Stimulated activated CD8-positive, alpha-beta memory T cell treated with anti-CD3 and anti-CD28 coated beads, Interleukin-12 subunit alpha, Interleukin-12 subunit beta, amount 100 ng/mL, for 24 hours (primary cell): ENCODE data around the gene CCNL1.
A peak's percentile ranks its signal among the peaks of the same experiment; 100 is the strongest.

ENCODE experiments used
- DNase-seq: peaks from one replicate; pipeline ENCODE4 v3.0.0-alpha.2; 2020; ENCODE audit errors: extremely low read depth

Gene CCNL1

GRCh38 chr3:157145606-157146322 lies 14.2 kb downstream of the CCNL1 start:
- DNase-seq, result no peak

- no peak for DNase-seq
Observed at GRCh38 chr3:157142315-157142714, 17.6 kb downstream of the CCNL1 start.

DNA sequence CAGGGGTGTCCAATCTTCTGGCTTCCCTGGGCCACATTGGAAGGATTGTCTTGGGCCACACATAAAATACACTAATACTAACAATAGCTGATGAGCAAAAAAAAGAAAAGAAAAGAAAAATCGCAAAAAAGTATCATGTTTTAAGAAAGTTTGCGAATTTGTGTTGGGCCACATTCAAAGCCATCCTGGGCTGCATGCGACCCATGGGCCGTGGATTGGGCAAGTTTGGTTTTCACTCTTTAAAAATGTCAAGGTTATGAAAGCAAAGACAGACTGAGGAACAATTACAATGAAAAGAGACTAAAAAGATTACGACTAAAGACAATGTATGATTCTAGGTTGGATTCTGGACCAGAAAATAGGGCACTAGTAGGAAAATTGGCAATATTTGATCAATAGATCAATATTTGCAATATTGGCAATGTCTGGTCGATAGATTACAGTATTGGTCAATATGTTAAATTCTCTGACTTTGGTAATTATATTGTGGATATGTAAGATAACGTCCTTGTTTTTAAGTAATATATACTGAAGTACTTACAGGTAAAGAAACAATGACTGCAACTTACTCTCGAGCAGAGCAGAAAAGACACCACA lies 19.9 kb downstream of the CCNL1 start:
- DNase-seq, result no peak

- no peak for DNase-seq
Observed at GRCh38 chr3:157136647-157137387, 23.1 kb downstream of the CCNL1 start.

GRCh38 chr3:157135671-157136396 lies 24.1 kb downstream of the CCNL1 start:
- DNase-seq, result no peak

DNA sequence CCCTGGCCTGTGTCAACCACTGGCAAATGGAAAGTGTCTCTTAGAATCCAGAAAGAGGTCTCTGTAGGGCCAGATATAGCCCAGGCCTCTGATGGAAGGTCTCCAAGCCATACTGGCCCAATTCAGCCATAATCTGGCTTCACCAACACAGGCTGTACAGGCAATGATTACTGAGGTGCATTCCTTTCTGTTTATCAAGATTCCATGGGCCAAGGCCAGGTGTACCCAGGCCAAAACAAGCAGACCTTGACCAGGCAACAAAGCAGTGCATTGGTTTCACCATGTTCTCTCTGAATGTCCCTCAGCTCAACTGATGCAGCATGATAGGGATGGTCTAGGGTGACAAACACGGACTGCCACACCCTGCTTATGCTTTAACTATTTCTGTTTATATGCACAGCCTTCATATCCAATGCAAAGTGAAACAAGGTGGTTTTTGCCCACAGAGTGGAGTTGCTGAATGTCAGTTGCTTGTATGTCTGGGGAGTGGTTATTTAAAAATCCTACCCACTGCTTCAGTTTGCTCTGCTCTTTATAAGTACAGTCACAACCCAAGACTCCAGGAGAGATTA lies 25.2 kb downstream of the CCNL1 start:
- DNase-seq, result no peak

DNA sequence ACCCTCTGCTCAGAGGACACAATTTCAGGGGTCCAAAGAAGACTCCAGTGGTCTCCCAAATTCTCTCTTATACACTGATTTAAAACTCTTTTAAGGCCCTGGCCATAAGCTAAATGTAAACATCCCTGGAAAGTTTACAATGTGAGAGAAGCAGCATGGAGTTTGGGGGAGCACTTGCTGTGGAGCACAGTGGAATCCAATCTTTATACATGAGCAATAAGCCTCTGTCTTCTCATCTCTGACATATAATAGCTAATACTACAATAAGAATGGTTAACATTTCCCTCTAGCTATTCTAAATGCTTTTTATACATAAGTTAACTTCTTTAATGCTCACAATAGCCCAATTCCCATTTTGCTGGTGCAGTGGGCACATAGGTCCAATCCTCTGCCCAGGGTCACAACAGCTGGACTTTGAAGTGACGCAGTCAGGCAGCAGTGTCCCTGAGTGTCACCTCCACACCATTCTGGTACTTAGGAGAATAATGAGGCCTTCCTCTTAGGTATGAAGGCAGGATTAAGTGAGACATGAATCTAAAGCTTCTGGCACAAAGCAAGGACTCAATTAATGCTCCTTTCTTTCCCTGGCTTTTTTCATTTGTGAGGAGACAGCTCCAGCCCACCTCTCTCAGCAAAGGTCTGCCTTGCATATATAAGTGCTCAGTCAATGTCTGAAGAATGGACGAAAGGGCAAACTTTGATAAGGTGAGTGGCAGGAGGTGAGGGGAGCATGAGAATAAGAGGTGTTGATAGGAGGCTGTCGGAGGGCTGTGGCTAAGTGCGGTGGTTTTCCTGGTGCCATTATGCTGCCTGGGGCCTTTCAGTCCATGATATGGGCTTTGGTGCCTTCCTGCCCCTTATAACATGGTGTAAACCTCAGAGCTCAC lies 26.3 kb downstream of the CCNL1 start:
- DNase-seq, result no peak

GRCh38 chr3:157132936-157133335 lies 27.0 kb downstream of the CCNL1 start:
- DNase-seq, result no peak

- no peak for DNase-seq
Observed at GRCh38 chr3:157132341-157132740, 27.6 kb downstream of the CCNL1 start.

GRCh38 chr3:157131861-157132260 lies 28.1 kb downstream of the CCNL1 start:
- DNase-seq, result no peak

GRCh38 chr3:157130467-157131251 lies 29.3 kb downstream of the CCNL1 start:
- no peak for DNase-seq

DNA sequence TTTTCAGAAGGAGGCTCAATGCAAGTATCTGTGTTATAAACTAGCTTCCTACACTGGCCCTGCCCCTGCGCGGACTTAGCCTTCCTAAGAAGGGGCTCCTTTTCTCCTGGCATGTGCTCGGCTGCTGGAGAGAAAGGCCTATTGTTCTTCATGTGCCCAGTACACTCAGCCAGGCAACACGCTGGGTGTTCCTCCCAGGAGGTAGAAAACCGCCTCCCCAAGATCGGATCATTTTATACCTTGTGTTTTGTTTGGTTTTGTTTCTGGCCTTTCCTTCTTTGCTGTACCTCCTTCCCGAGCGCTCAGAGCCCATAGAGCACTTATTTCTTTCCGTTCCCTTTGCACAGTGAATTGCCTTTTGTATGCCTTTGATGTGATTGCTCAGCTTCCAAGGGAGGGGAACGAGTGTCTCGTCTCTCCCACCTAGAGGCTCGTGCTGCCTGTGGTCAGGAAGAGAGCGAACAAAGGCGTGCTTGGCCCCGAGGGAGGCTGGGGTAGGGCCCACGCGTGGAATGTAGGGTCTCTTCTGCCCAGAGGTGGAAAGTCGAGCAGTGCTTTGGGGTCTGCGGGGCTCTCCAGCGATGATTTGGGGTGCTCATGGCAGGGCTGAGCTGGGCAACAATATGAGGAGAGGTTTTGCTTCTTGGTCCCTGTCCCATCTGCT lies 30.0 kb downstream of the CCNL1 start:
- no peak for DNase-seq

DNA sequence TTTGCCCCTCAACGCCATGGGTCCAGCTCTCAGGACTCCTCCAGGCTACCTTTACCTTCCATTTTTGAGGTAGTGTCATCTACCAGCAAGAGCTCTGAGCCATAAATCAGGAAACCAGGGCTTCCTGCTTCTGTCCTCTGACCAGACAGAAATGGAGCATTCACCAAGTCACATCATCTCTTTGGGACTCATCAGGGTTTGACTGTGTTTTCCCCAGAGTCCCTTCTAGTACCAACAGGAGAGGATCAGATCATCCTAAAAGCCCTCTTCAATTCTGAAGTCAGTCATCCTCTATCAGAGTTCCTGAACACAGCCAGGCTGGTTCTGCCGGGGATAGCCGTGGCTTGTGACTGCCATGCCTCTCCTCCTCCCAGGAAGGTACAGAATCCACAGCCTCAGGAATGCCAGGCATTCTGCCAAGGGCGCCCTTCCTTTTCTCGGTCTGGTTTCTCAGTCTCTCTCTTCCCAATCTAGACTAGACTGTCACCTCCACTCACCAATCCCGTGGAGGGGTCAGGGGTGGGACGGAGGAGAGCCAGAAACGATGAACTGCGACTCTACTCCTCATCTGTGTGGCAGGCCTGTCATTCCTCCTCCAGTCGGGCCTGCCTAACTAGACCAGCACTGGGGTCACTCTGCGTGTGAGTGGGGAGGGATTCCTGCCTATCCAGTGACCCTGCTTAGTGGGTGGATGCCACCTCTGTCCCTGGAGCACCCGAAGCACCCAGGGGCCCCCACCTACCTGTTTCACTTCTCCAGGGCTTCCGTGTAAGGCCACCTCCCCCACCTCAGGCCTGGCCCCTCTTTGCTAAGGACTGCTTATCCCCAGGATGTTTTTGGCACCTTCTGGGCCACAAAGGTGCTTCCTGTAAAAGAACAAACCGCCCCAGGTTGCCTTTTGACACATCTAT lies 30.9 kb downstream of the CCNL1 start:
- no peak for DNase-seq

DNA sequence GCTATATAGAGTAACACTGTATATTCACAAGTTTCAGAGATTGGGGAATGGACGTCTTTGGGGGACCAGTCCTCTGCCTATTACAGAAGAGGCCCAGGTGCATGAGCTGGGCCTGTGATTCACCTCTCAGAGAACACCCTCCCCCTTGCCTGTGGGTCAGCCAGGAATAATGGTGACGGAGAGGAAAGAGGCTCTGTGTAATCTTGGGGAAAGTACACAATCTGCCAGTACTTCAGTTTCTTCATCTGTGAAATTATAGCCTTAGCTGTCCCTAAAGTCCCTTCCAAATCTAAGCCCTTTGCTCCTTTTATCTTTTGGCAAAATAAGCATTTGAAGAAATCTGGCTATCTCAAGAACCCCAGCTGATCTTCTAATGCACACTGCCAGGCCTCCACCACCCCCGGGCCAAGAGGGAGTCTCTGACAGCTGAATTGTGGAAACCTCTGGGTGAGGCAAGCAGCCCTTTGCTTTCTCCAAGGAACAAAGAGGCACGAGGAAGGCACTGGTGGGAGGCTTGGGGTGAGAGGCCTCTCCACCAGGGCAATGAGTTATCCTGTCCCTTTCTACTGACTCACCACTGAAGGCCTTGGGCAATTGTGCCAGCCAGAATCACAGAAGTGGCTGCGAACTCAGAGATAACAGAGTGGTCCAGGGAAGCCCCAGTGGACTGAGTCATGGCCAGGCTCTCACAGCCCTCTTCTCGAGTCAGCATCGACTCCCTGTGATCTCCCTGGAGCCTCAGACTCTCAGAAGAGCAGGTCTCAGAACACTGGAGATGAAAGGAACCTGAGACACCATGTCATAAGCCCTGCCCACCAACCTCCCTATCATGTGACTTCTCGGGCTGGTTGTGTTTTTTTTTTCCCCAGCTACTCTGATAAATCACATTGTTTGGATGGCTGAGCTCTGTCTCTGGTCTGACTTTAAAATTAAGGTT lies 31.8 kb downstream of the CCNL1 start:
- DNase-seq, result peak; percentile 28

GRCh38 chr3:157127268-157127667 lies 32.7 kb downstream of the CCNL1 start:
- no peak for DNase-seq

- no peak for DNase-seq
Observed at GRCh38 chr3:157126365-157126764, 33.6 kb downstream of the CCNL1 start.

DNA sequence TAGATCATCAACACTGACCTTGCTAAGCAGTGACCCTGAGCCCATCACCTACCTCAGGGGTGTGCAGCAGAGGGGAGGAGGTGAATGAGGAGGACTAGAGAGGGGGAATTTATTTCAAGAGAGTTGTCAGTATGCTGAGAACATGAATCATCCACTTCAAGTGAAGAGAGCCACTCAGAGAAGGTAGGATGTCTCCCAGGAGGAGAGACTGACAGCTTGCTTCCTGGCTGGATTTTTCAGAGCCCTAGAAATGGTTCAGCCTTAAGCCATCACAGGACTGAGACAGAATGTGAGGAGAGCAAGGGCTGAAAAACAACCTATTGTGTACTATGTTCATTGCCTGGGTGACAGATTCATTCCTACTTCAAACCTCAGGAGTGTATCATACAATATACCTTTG lies 34.8 kb downstream of the CCNL1 start:
- DNase-seq, result no peak
